GM23338 (cell line): ENCODE data around the gene TESMIN. TPM values are rescaled to one million over a fixed set of nuclear protein-coding genes. Genes with fewer than 3 reads are reported as not detected.

Experiments used
- ATAC-seq: fragments of 200-7000 bp; cut with Tn5 transposase; 3 replicates; pipeline ENCODE4 v1.9.1; 2020
- DNase-seq: peaks from one replicate; pipeline ENCODE4 v3.0.0-alpha.2; 2015; ENCODE audit warnings: low spot score
- H2AFZ ChIP-seq: fragments of 200-600 bp; sonication (generic); 2 replicates; pipeline ENCODE4 v1.8.0; 2016; ENCODE audit warnings: antibody characterized with exemption, mild to moderate bottlenecking, moderate library complexity
- H3F3A ChIP-seq: fragments of 200-600 bp; sonication (generic); replicated peaks from 2 replicates; pipeline ENCODE4 v1.8.0; 2017; ENCODE audit warnings: antibody characterized with exemption, mixed run types, low read depth
- H3K27ac ChIP-seq: fragments of 200-600 bp; sonication (generic); 2 replicates; pipeline ENCODE4 v1.6.1; 2016; ENCODE audit warnings: low read depth
- H3K27me3 ChIP-seq: fragments of 200-600 bp; sonication (generic); 2 replicates; pipeline ENCODE4 v1.8.0; 2016; ENCODE audit warnings: mild to moderate bottlenecking, mixed run types, moderate library complexity; ENCODE audit not compliant: insufficient read depth
- H3K36me3 ChIP-seq: fragments of 200-600 bp; sonication (generic); 2 replicates; pipeline ENCODE4 v1.8.0; 2016; ENCODE audit warnings: mild to moderate bottlenecking; ENCODE audit not compliant: insufficient read depth
- H3K4me1 ChIP-seq: fragments of 200-600 bp; sonication (generic); 2 replicates; pipeline ENCODE4 v1.8.0; 2016; ENCODE audit warnings: mild to moderate bottlenecking, moderate library complexity; ENCODE audit not compliant: insufficient read depth
- H3K4me2 ChIP-seq: fragments of 200-600 bp; sonication (generic); 2 replicates; pipeline ENCODE4 v1.7.1; 2017; ENCODE audit warnings: mixed run types
- H3K4me3 ChIP-seq: fragments of 200-600 bp; sonication (generic); 2 replicates; pipeline ENCODE4 v1.6.1; 2016; ENCODE audit warnings: mixed run types
- H3K79me2 ChIP-seq: fragments of 200-600 bp; sonication (generic); replicated peaks from 2 replicates; pipeline ENCODE4 v1.8.0; 2017; ENCODE audit warnings: mild to moderate bottlenecking; ENCODE audit not compliant: insufficient read depth
- H3K9me2 ChIP-seq: fragments of 200-600 bp; sonication (generic); 2 replicates; pipeline ENCODE4 v1.8.0; 2017; ENCODE audit not compliant: insufficient read depth
- H4K20me1 ChIP-seq: fragments of 200-600 bp; sonication (generic); replicated peaks from 2 replicates; pipeline ENCODE4 v1.8.0; 2017; ENCODE audit warnings: mild to moderate bottlenecking; ENCODE audit not compliant: insufficient read depth
- H3K27ac Mint-ChIP-seq: 2 replicates; pipeline ENCODE4 v1.8.0; 2020; ENCODE audit warnings: inconsistent platforms, mild to moderate bottlenecking, moderate library complexity, mixed read lengths
- H3K27me3 Mint-ChIP-seq: 3 replicates; pipeline ENCODE4 v1.8.0; 2022; ENCODE audit warnings: low read depth, mild to moderate bottlenecking, moderate library complexity, mixed read lengths, inconsistent platforms; ENCODE audit not compliant: insufficient read depth, poor library complexity
- H3K36me3 Mint-ChIP-seq: 3 replicates; pipeline ENCODE4 v1.8.0; 2021; ENCODE audit warnings: low read depth, mild to moderate bottlenecking, inconsistent platforms, moderate library complexity, mixed read lengths
- H3K4me1 Mint-ChIP-seq: 3 replicates; pipeline ENCODE4 v1.8.0; 2020; ENCODE audit warnings: mild to moderate bottlenecking, inconsistent platforms, mixed read lengths
- H3K4me3 Mint-ChIP-seq: 3 replicates; pipeline ENCODE4 v1.8.0; 2021; ENCODE audit warnings: moderate library complexity, mild to moderate bottlenecking, inconsistent platforms, mixed read lengths
- H3K9me3 Mint-ChIP-seq: 3 replicates; pipeline ENCODE4 v1.8.0; 2020; ENCODE audit warnings: moderate library complexity, mild to moderate bottlenecking, inconsistent platforms, mixed read lengths
- CREB1 ChIP-seq: fragments of 250-450 bp; sonication (Bioruptor Pico); IDR thresholded peaks from 2 replicates; pipeline ENCODE4 v1.5.0; 2020; ENCODE audit warnings: low read depth, mild to moderate bottlenecking, moderate library complexity
- ETS1 ChIP-seq: IDR thresholded peaks from 2 replicates; pipeline ENCODE4 v1.6.1; 2016; ENCODE audit warnings: antibody characterized with exemption
- EZH2 ChIP-seq: fragments of 200-600 bp; sonication (generic); IDR thresholded peaks from one replicate; pipeline ENCODE4 v1.8.0; 2017; ENCODE audit warnings: antibody characterized with exemption, mild to moderate bottlenecking, low read depth; ENCODE audit not compliant: unreplicated experiment
- EZH2phosphoT487 ChIP-seq: fragments of 200-600 bp; sonication (generic); IDR thresholded peaks from one replicate; pipeline ENCODE4 v1.8.1; 2018; ENCODE audit warnings: antibody characterized with exemption; ENCODE audit not compliant: unreplicated experiment
- NANOG ChIP-seq: IDR thresholded peaks from 2 replicates; pipeline ENCODE4 v1.6.1; 2016; ENCODE audit warnings: antibody characterized with exemption, borderline replicate concordance
- POLR2AphosphoS5 ChIP-seq: IDR thresholded peaks from 2 replicates; pipeline ENCODE4 v1.6.1; 2016; ENCODE audit warnings: antibody characterized with exemption, low read depth
- REST ChIP-seq: IDR thresholded peaks from one replicate; pipeline ENCODE4 v1.6.1; 2018; ENCODE audit warnings: antibody characterized with exemption; ENCODE audit not compliant: unreplicated experiment
- STAT1 ChIP-seq: IDR thresholded peaks from one replicate; pipeline ENCODE4 v1.6.1; 2016; ENCODE audit warnings: antibody characterized with exemption; ENCODE audit not compliant: unreplicated experiment
- ZNF114 ChIP-seq: fragments of 250-450 bp; sonication (Bioruptor Pico); IDR thresholded peaks from 2 replicates; pipeline ENCODE4 v1.5.0; 2020; ENCODE audit warnings: mild to moderate bottlenecking, moderate library complexity
- ZNF331 ChIP-seq: fragments of 250-450 bp; sonication (Bioruptor Pico); IDR thresholded peaks from 2 replicates; pipeline ENCODE4 v1.5.0; 2020; ENCODE audit warnings: low read depth, mild to moderate bottlenecking, moderate library complexity
- polyA plus RNA-seq: library from polyadenylated mRNA; unstranded; fragments of >200 nt; fragmentation: Nextera tagmentation; extraction: Ambion mirVana; gene quantifications from 2 replicates; pipeline ENCODE4 v1.2.1, GENCODE V29; 2016
- total RNA-seq: library from RNA; depleted of rRNA; stranded (reverse); fragments of >200 nt; shearing (Covaris generic); gene quantifications from 2 replicates; pipeline ENCODE4 v1.2.3, GENCODE V29; 2014
- TF ChIP-seq, protein P1 (sequence below): fragments of 250-450 bp; sonication (Bioruptor Pico); IDR thresholded peaks from 2 replicates; pipeline ENCODE4 v1.5.0; 2020; ENCODE audit warnings: mild to moderate bottlenecking, moderate library complexity

TESMIN gene
- total and polyA plus RNA-seq, 2 experiments from 2014 or later: 54.5 to 64.6 TPM

- H3K4me3 ChIP-seq: no peak overlapping the region
- peak; percentile 49 for DNase-seq
- Mint-ChIP-seq H3K4me3 (no peak overlapping the region), H3K27me3 (peaks cover 6% of the 10 kb centered on the region), H3K4me1 (peaks cover 12% of the 10 kb centered on the region), H3K36me3 (0 out of 3 replicates have a peak, but pooled peaks cover 3% of the 10 kb centered on the region), H3K27ac (peak overlapping the region; percentile 49; the same call in 1 of the 2 replicates), H3K9me3 (no peaks in the 10 kb centered on the region)
- no peaks in the 10 kb centered on the region; the same call in 1 of the 2 replicates for H3K4me1 ChIP-seq
- H3F3A ChIP-seq: no peaks in the 10 kb centered on the region
- no peaks in the 10 kb centered on the region for H3K27me3 ChIP-seq
- H3K36me3 ChIP-seq: no peaks in the 10 kb centered on the region
- H3K27ac ChIP-seq: no peak overlapping the region
- H3K4me2 ChIP-seq: no peak overlapping the region
- H3K9me2 ChIP-seq: no peaks in the 10 kb centered on the region
- TF ChIP-seq EZH2 (no peak), CREB1 (CRISPR knock-in tag) (no peak), POLR2AphosphoS5 (no peak), REST (no peak), ETS1 (no peak), ZNF331 (CRISPR knock-in tag) (no peak), NANOG (no peak), STAT1 (no peak)
- ATAC-seq: peak; percentile 39
- no peaks in the 10 kb centered on the region for H4K20me1 ChIP-seq
- no peak overlapping the region for H2AFZ ChIP-seq
- no peaks in the 10 kb centered on the region for H3K79me2 ChIP-seq
These were observed 11.9 kb upstream of the TESMIN start for GRCh38 chr11:68763181-68763721.

- Histone ChIP-seq H3K9me2 (no peaks in the 10 kb centered on the region), H3K4me2 (no peak overlapping the region), H2AFZ (no peak overlapping the region), H3F3A (no peaks in the 10 kb centered on the region), H3K4me1 (no peaks in the 10 kb centered on the region; the same call in 1 of the 2 replicates), H3K4me3 (no peak overlapping the region), H3K27me3 (no peaks in the 10 kb centered on the region), H3K36me3 (no peaks in the 10 kb centered on the region), H4K20me1 (no peaks in the 10 kb centered on the region), H3K27ac (no peak overlapping the region), H3K79me2 (no peaks in the 10 kb centered on the region)
- peaks cover 7% of the 10 kb centered on the region for H3K27me3 Mint-ChIP-seq
- H3K9me3 Mint-ChIP-seq: no peaks in the 10 kb centered on the region
- DNase-seq: no peak
- no peak for ATAC-seq
- H3K4me3 Mint-ChIP-seq: no peak overlapping the region
- H3K36me3 Mint-ChIP-seq: no peaks in the 10 kb centered on the region
- no peak overlapping the region for H3K27ac Mint-ChIP-seq
- H3K4me1 Mint-ChIP-seq: peaks cover 13% of the 10 kb centered on the region
- no peak for TF ChIP-seq ZNF114
- TF ChIP-seq, protein P1, sequence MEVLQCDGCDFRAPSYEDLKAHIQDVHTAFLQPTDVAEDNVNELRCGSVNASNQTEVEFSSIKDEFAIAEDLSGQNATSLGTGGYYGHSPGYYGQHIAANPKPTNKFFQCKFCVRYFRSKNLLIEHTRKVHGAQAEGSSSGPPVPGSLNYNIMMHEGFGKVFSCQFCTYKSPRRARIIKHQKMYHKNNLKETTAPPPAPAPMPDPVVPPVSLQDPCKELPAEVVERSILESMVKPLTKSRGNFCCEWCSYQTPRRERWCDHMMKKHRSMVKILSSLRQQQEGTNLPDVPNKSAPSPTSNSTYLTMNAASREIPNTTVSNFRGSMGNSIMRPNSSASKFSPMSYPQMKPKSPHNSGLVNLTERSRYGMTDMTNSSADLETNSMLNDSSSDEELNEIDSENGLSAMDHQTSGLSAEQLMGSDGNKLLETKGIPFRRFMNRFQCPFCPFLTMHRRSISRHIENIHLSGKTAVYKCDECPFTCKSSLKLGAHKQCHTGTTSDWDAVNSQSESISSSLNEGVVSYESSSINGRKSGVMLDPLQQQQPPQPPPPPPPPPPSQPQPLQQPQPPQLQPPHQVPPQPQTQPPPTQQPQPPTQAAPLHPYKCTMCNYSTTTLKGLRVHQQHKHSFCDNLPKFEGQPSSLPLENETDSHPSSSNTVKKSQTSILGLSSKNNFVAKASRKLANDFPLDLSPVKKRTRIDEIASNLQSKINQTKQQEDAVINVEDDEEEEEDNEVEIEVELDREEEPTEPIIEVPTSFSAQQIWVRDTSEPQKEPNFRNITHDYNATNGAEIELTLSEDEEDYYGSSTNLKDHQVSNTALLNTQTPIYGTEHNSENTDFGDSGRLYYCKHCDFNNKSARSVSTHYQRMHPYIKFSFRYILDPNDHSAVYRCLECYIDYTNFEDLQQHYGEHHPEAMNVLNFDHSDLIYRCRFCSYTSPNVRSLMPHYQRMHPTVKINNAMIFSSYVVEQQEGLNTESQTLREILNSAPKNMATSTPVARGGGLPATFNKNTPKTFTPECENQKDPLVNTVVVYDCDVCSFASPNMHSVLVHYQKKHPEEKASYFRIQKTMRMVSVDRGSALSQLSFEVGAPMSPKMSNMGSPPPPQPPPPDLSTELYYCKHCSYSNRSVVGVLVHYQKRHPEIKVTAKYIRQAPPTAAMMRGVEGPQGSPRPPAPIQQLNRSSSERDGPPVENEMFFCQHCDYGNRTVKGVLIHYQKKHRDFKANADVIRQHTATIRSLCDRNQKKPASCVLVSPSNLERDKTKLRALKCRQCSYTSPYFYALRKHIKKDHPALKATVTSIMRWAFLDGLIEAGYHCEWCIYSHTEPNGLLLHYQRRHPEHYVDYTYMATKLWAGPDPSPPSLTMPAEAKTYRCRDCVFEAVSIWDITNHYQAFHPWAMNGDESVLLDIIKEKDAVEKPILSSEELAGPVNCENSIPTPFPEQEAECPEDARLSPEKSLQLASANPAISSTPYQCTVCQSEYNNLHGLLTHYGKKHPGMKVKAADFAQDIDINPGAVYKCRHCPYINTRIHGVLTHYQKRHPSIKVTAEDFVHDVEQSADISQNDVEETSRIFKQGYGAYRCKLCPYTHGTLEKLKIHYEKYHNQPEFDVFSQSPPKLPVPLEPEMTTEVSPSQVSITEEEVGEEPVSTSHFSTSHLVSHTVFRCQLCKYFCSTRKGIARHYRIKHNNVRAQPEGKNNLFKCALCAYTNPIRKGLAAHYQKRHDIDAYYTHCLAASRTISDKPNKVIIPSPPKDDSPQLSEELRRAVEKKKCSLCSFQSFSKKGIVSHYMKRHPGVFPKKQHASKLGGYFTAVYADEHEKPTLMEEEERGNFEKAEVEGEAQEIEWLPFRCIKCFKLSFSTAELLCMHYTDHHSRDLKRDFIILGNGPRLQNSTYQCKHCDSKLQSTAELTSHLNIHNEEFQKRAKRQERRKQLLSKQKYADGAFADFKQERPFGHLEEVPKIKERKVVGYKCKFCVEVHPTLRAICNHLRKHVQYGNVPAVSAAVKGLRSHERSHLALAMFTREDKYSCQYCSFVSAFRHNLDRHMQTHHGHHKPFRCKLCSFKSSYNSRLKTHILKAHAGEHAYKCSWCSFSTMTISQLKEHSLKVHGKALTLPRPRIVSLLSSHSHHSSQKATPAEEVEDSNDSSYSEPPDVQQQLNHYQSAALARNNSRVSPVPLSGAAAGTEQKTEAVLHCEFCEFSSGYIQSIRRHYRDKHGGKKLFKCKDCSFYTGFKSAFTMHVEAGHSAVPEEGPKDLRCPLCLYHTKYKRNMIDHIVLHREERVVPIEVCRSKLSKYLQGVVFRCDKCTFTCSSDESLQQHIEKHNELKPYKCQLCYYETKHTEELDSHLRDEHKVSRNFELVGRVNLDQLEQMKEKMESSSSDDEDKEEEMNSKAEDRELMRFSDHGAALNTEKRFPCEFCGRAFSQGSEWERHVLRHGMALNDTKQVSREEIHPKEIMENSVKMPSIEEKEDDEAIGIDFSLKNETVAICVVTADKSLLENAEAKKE (CRISPR knock-in tag): no peak
- TF ChIP-seq ZNF331 (CRISPR knock-in tag): no peak
- TF ChIP-seq EZH2phosphoT487: no peak
- no peak for TF ChIP-seq POLR2AphosphoS5
These were observed 11.2 kb upstream of the TESMIN start for GRCh38 chr11:68762481-68762880.
